Muscle layer of colon (tissue), 2 donors: ENCODE data around the gene C4BPB.

Experiments used
- H3K27ac ChIP-seq: one replicate; pipeline ENCODE4 v1.7.0; 2013; ENCODE audit warnings: low read depth, mild to moderate bottlenecking, low read length, moderate library complexity
- H3K27me3 ChIP-seq, 2 donors: one replicate each; pipeline ENCODE4 v1.7.0; 2013; ENCODE audit warnings: low read length in 2 of 2, mild to moderate bottlenecking in 2 of 2; ENCODE audit not compliant: insufficient read depth in 2 of 2, control insufficient read depth in 1 of 2
- H3K36me3 ChIP-seq: one replicate; pipeline ENCODE4 v1.7.0; 2013; ENCODE audit warnings: mild to moderate bottlenecking, low read length; ENCODE audit not compliant: insufficient read depth
- H3K4me1 ChIP-seq: one replicate; pipeline ENCODE4 v1.7.0; 2013; ENCODE audit warnings: mild to moderate bottlenecking, low read length; ENCODE audit not compliant: insufficient read depth
- H3K4me3 ChIP-seq, 2 donors: one replicate each; pipeline ENCODE4 v1.7.0; 2013; ENCODE audit warnings: low read length in 2 of 2, low read depth in 1 of 2, mild to moderate bottlenecking in 1 of 2, moderate library complexity in 1 of 2
- H3K9ac ChIP-seq: one replicate; pipeline ENCODE4 v1.7.0; 2013; ENCODE audit warnings: low read length
- H3K9me3 ChIP-seq: one replicate; pipeline ENCODE4 v1.7.0; 2013; ENCODE audit warnings: mild to moderate bottlenecking, low read length
- donor health status: abdominal sarcoma.
- donor health status: Adenocarcinoma of cecum.

C4BPB gene

GRCh38 chr1:207076181-207076955 is 12.3 kb upstream of the C4BPB start:
- H3K4me3 ChIP-seq: no peak overlapping the region
- no peak overlapping the region for H3K9ac ChIP-seq
- H3K4me1 ChIP-seq: peaks cover 14% of the 10 kb centered on the region
- H3K9me3 ChIP-seq: no peaks in the 10 kb centered on the region
- H3K27me3 ChIP-seq: no peaks in the 10 kb centered on the region
- H3K27ac ChIP-seq: no peak overlapping the region
- H3K36me3 ChIP-seq: peaks cover 15% of the 10 kb centered on the region

- peaks cover 10% of the 10 kb centered on the region for H3K36me3 ChIP-seq
- no peaks in the 10 kb centered on the region for H3K9me3 ChIP-seq
- H3K4me3 ChIP-seq: no peak overlapping the region
- H3K27ac ChIP-seq: no peak overlapping the region
- H3K4me1 ChIP-seq: peaks cover 14% of the 10 kb centered on the region
- H3K9ac ChIP-seq: no peak overlapping the region
- no peaks in the 10 kb centered on the region for H3K27me3 ChIP-seq
Measured at GRCh38 chr1:207077012-207077411, 11.6 kb upstream of the C4BPB start.

- Histone ChIP-seq H3K27ac (no peak overlapping the region), H3K4me3 (no peak overlapping the region), H3K27me3 (no peaks in the 10 kb centered on the region), H3K36me3 (peaks cover 5% of the 10 kb centered on the region), H3K4me1 (peaks cover 14% of the 10 kb centered on the region), H3K9ac (no peak overlapping the region), H3K9me3 (no peaks in the 10 kb centered on the region)
Measured at GRCh38 chr1:207077470-207078377, 10.9 kb upstream of the C4BPB start.

- Histone ChIP-seq H3K36me3 (peaks cover 5% of the 10 kb centered on the region), H3K27ac (no peak overlapping the region), H3K4me1 (peaks cover 14% of the 10 kb centered on the region), H3K9me3 (no peaks in the 10 kb centered on the region), H3K4me3 (no peak overlapping the region), H3K27me3 (no peaks in the 10 kb centered on the region), H3K9ac (no peak overlapping the region)
Measured at GRCh38 chr1:207078578-207079132, 10.0 kb upstream of the C4BPB start.

DNA sequence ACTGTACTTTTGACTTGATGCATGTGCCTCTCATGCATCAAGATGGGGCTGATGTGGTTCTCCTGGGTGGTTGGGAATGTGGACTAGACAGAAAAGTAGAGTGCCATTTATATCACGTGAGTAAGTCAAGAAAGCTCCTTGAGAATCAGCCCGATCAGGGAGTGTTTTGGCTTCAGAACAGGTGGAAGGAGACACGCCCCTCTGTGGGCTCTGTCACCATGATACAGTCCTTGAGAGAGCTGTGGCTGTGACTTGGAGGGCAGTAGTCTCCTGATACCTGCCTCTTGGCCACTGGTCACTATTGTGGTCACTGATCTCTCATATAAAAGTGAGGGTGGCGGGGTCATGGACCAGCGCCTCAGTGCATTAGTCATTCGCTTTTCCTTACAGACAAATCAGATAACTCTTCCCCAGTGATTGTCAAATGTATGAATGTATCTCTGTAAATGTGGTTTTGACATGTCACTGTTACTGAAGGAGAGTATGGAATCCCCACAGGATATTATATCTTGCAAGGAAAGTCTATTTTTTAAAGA is 8.9 kb upstream of the C4BPB start:
- no peak overlapping the region for H3K9ac ChIP-seq
- no peaks in the 10 kb centered on the region for H3K27me3 ChIP-seq
- H3K27ac ChIP-seq: no peak overlapping the region
- H3K4me1 ChIP-seq: peaks cover 14% of the 10 kb centered on the region
- H3K4me3 ChIP-seq: no peak overlapping the region
- H3K36me3 ChIP-seq: no peaks in the 10 kb centered on the region
- no peaks in the 10 kb centered on the region for H3K9me3 ChIP-seq

DNA sequence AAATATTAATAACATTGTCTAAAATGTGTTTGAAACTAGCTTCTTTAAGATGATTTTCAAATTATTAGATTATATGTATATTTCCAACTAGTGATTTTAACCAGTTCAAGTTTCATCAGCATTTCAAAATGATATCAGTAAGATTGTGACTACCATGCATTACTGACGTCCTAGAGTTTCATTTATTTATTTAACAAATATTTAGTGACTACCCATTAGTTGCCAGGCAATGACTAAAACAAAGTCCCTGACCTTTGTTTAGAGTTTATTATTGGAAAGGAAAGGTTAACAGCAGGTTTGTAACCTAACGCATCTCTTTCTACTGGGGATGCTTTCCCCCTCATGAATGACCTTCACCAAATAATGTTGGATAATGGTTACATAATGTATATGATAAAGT is 7.6 kb upstream of the C4BPB start:
- H3K9me3 ChIP-seq: no peaks in the 10 kb centered on the region
- no peak overlapping the region for H3K27ac ChIP-seq
- H3K27me3 ChIP-seq: no peaks in the 10 kb centered on the region
- H3K36me3 ChIP-seq: no peaks in the 10 kb centered on the region
- no peak overlapping the region for H3K9ac ChIP-seq
- H3K4me3 ChIP-seq: no peak overlapping the region
- H3K4me1 ChIP-seq: peaks cover 14% of the 10 kb centered on the region

- H3K27ac ChIP-seq: no peak overlapping the region
- H3K36me3 ChIP-seq: no peaks in the 10 kb centered on the region
- no peaks in the 10 kb centered on the region for H3K9me3 ChIP-seq
- no peak overlapping the region for H3K9ac ChIP-seq
- peaks cover 11% of the 10 kb centered on the region for H3K4me1 ChIP-seq
- no peak overlapping the region for H3K4me3 ChIP-seq
- no peaks in the 10 kb centered on the region for H3K27me3 ChIP-seq
Measured at GRCh38 chr1:207081806-207082205, 6.9 kb upstream of the C4BPB start.

GRCh38 chr1:207084232-207084631 is 4.4 kb upstream of the C4BPB start:
- no peaks in the 10 kb centered on the region for H3K4me1 ChIP-seq
- H3K9me3 ChIP-seq: no peaks in the 10 kb centered on the region
- H3K27me3 ChIP-seq: no peaks in the 10 kb centered on the region
- no peak overlapping the region for H3K4me3 ChIP-seq
- H3K9ac ChIP-seq: no peak overlapping the region
- H3K36me3 ChIP-seq: no peaks in the 10 kb centered on the region
- no peak overlapping the region for H3K27ac ChIP-seq

DNA sequence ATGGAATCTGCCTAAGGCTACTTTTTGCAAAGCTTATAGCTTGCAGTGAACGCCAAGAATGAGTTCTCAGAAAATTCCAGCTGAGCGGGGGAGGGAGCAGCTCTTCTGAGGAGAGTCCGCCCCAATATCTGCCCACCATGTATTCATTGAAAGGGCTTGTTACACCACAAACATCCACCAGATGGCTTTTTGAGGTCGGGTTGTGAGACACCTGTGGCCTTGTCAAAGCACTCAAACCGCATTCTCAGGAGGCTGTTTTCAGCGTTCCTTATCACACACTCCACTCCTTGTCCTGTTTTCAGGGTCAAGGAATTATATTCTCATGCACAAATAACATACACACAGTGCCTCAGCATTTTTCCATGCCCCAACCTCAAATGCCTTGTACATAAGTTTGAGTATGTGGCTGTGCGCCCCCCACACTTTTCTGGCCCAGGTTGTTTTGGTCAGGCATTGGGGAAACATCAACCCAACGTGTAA is 3.9 kb upstream of the C4BPB start:
- H3K9me3 ChIP-seq: no peaks in the 10 kb centered on the region
- no peaks in the 10 kb centered on the region for H3K27me3 ChIP-seq
- H3K4me1 ChIP-seq: no peaks in the 10 kb centered on the region
- no peak overlapping the region for H3K9ac ChIP-seq
- H3K36me3 ChIP-seq: no peaks in the 10 kb centered on the region
- no peak overlapping the region for H3K27ac ChIP-seq
- H3K4me3 ChIP-seq: no peak overlapping the region

GRCh38 chr1:207085887-207086286 is 2.8 kb upstream of the C4BPB start:
- H3K4me1 ChIP-seq: no peaks in the 10 kb centered on the region
- H3K9ac ChIP-seq: no peak overlapping the region
- no peak overlapping the region for H3K4me3 ChIP-seq
- H3K27me3 ChIP-seq: no peaks in the 10 kb centered on the region
- H3K9me3 ChIP-seq: no peaks in the 10 kb centered on the region
- no peak overlapping the region for H3K27ac ChIP-seq
- H3K36me3 ChIP-seq: no peaks in the 10 kb centered on the region

- Histone ChIP-seq H3K9me3 (no peaks in the 10 kb centered on the region), H3K27me3 (no peaks in the 10 kb centered on the region), H3K27ac (no peak overlapping the region), H3K36me3 (no peaks in the 10 kb centered on the region), H3K9ac (no peak overlapping the region), H3K4me3 (no peak overlapping the region), H3K4me1 (no peaks in the 10 kb centered on the region)
Measured at GRCh38 chr1:207088161-207088560, 499 bp upstream of the C4BPB start.
